Gastroesophageal sphincter (tissue), 3 donors: ENCODE measurements around the gene TREML2.

Experiments used
- POLR2A ChIP-seq, 2 donors: fragments of 450-650 bp; IDR thresholded peaks; one replicate each; pipeline ENCODE4 v1.6.1; 2017; ENCODE audit warnings: antibody characterized with exemption in 2 of 2, mild to moderate bottlenecking in 2 of 2, moderate library complexity in 1 of 2
- TF ChIP-seq, protein P1 (sequence below), 4 experiments: fragments of 200-600 bp in 2 of 4; fragments of 450-650 bp in 2 of 4; sonication (generic) in 1 of 4; IDR thresholded peaks; one replicate each; pipeline ENCODE4 v1.5.1; 2017 to 2019; ENCODE audit warnings: antibody characterized with exemption in 4 of 4, mild to moderate bottlenecking in 2 of 4, moderate library complexity in 2 of 4

GRCh38 chr6:41177695-41178094 is 23.3 kb downstream of the TREML2 start:
- TF ChIP-seq, protein P1, sequence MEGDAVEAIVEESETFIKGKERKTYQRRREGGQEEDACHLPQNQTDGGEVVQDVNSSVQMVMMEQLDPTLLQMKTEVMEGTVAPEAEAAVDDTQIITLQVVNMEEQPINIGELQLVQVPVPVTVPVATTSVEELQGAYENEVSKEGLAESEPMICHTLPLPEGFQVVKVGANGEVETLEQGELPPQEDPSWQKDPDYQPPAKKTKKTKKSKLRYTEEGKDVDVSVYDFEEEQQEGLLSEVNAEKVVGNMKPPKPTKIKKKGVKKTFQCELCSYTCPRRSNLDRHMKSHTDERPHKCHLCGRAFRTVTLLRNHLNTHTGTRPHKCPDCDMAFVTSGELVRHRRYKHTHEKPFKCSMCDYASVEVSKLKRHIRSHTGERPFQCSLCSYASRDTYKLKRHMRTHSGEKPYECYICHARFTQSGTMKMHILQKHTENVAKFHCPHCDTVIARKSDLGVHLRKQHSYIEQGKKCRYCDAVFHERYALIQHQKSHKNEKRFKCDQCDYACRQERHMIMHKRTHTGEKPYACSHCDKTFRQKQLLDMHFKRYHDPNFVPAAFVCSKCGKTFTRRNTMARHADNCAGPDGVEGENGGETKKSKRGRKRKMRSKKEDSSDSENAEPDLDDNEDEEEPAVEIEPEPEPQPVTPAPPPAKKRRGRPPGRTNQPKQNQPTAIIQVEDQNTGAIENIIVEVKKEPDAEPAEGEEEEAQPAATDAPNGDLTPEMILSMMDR (IDR thresholded peaks at IDR 0.05): no peak
- no peak for TF ChIP-seq POLR2A (IDR thresholded peaks at IDR 0.05)
